CD14-positive monocyte (primary cell): ENCODE results near the gene PIWIL4. TPM values are rescaled to one million over a fixed set of nuclear protein-coding genes. Genes with fewer than 3 reads are reported as not detected.
"Not testable (repeated sequence)": the region's sequence is repeated elsewhere in the genome, so short reads cannot be mapped to it uniquely, and the experiment has no call there.

ENCODE experiments used
- DNase-seq, 3 donors: peaks; one replicate each; pipeline ENCODE4 v3.0.0-alpha.2; 2011 to 2022
- H2AFZ ChIP-seq: 2 replicates; pipeline ENCODE4 v1.6.0; 2012; ENCODE audit warnings: mild to moderate bottlenecking, low read depth, low read length, inconsistent platforms; ENCODE audit not compliant: insufficient read depth, poor library complexity, severe bottlenecking
- H3K27ac ChIP-seq, 2 donors: 1 replicate in 1 of 2; 2 replicates in 1 of 2; pipeline ENCODE4 v1.5.1; 2012 to 2013; ENCODE audit warnings: low read length in 2 of 2, control low read depth in 1 of 2, inconsistent platforms in 1 of 2, low read depth in 1 of 2, mild to moderate bottlenecking in 1 of 2
- H3K27me3 ChIP-seq, 2 donors: one replicate each; pipeline versions ENCODE4 v1.6.0 to v1.6.1; 2011 to 2013; ENCODE audit warnings: low read length in 2 of 2; ENCODE audit not compliant: control insufficient read depth in 2 of 2, insufficient read depth in 2 of 2
- H3K36me3 ChIP-seq, 2 donors: replicated peaks in 1 of 2; 1 replicate in 1 of 2; 2 replicates in 1 of 2; pipeline versions ENCODE4 v1.5.1 to v1.6.1; 2012 to 2013; ENCODE audit warnings: low read length in 2 of 2, control low read depth in 1 of 2, inconsistent platforms in 1 of 2, mild to moderate bottlenecking in 1 of 2; ENCODE audit not compliant: insufficient read depth in 2 of 2, control insufficient read depth in 1 of 2
- H3K4me1 ChIP-seq, 2 donors: 1 replicate in 1 of 2; 2 replicates in 1 of 2; pipeline versions ENCODE4 v1.5.1 to v1.6.1; 2012 to 2013; ENCODE audit warnings: low read length in 2 of 2, control low read depth in 1 of 2, inconsistent platforms in 1 of 2, mild to moderate bottlenecking in 1 of 2, moderate library complexity in 1 of 2; ENCODE audit not compliant: insufficient read depth in 2 of 2, control insufficient read depth in 1 of 2
- H3K4me2 ChIP-seq: replicated peaks from 2 replicates; pipeline ENCODE3; 2012; ENCODE audit warnings: low read length, moderate library complexity, mild to moderate bottlenecking; ENCODE audit not compliant: poor library complexity, severe bottlenecking; ENCODE audit errors: extremely low read depth
- H3K4me3 ChIP-seq, 3 experiments: fragments of 200-600 bp in 1 of 3; sonication (generic) in 1 of 3; replicated peaks in 1 of 3; 1 replicate in 2 of 3; 2 replicates in 1 of 3; pipeline ENCODE4 v1.5.1; 2011 to 2013; ENCODE audit warnings: low read length in 3 of 3, mild to moderate bottlenecking in 3 of 3, control low read depth in 2 of 3, low read depth in 2 of 3, inconsistent platforms in 1 of 3, moderate library complexity in 1 of 3
- H3K79me2 ChIP-seq: 2 replicates; pipeline ENCODE4 v1.6.0; 2012; ENCODE audit warnings: mild to moderate bottlenecking, control low read depth, inconsistent platforms, low read length, moderate library complexity; ENCODE audit not compliant: insufficient read depth
- H3K9ac ChIP-seq: 2 replicates; pipeline ENCODE4 v1.6.0; 2017; ENCODE audit warnings: low read length, mild to moderate bottlenecking; ENCODE audit not compliant: insufficient read depth, poor library complexity, severe bottlenecking
- H3K9me3 ChIP-seq, 2 donors: replicated peaks in 1 of 2; 1 replicate in 1 of 2; 2 replicates in 1 of 2; pipeline versions ENCODE4 v1.5.1 to v1.6.1; 2012 to 2013; ENCODE audit warnings: low read length in 2 of 2, control low read depth in 1 of 2; ENCODE audit not compliant: control insufficient read depth in 1 of 2, insufficient read depth in 1 of 2
- H4K20me1 ChIP-seq: 2 replicates; pipeline ENCODE4 v1.6.0; 2012; ENCODE audit warnings: mild to moderate bottlenecking, low read length, control low read depth, moderate library complexity; ENCODE audit not compliant: insufficient read depth
- H3K27ac Mint-ChIP-seq, 7 donors: one replicate each; pipeline ENCODE4 v1.8.0; 2020; ENCODE audit warnings: mild to moderate bottlenecking in 7 of 7, mixed read lengths in 7 of 7, moderate library complexity in 6 of 7, inconsistent platforms in 2 of 7
- H3K27me3 Mint-ChIP-seq, 3 donors: one replicate each; pipeline ENCODE4 v1.8.0; 2021 to 2022; ENCODE audit warnings: low read depth in 3 of 3, mild to moderate bottlenecking in 3 of 3, mixed read lengths in 3 of 3, moderate library complexity in 3 of 3, inconsistent platforms in 1 of 3
- H3K36me3 Mint-ChIP-seq, 2 donors: one replicate each; pipeline ENCODE4 v1.8.0; 2020; ENCODE audit warnings: mixed read lengths in 2 of 2, inconsistent platforms in 1 of 2, mild to moderate bottlenecking in 1 of 2
- H3K4me1 Mint-ChIP-seq: one replicate; pipeline ENCODE4 v1.8.0; 2020; ENCODE audit warnings: mild to moderate bottlenecking, mixed read lengths
- H3K4me3 Mint-ChIP-seq, 2 donors: one replicate each; pipeline ENCODE4 v1.8.0; 2020; ENCODE audit warnings: mild to moderate bottlenecking in 2 of 2, mixed read lengths in 2 of 2, moderate library complexity in 1 of 2
- H3K9me3 Mint-ChIP-seq, 7 donors: one replicate each; pipeline ENCODE4 v1.8.0; 2020 to 2022; ENCODE audit warnings: mixed read lengths in 7 of 7, mild to moderate bottlenecking in 6 of 7, moderate library complexity in 6 of 7, inconsistent platforms in 2 of 7
- WGBS: methylation state at CpG from one replicate; pipeline ENCODE4 v1.1.5; 2013; ENCODE audit warnings: missing lambda C conversion rate; ENCODE audit not compliant: insufficient coverage; 5-methylcytosine and 5-hydroxymethylcytosine counted together
- intact Hi-C, 2 donors: fragments of 100-400 bp; cut with micrococcal nuclease; formaldehyde crosslinking; loops; one replicate each; pipeline versions ENCODE4 v1.15.0 to v1.15.1; 2023
- polyA plus RNA-seq, 3 donors: library from polyadenylated mRNA; depleted of rRNA in 1 of 3; unstranded in 2 of 3; stranded (reverse) in 1 of 3; fragments of 300-500 nt in 2 of 3; fragments of >200 nt in 1 of 3; fragmentation: Illumina TruSeq in 2 of 3; gene quantifications; 1 replicate in 2 of 3; 2 replicates in 1 of 3; pipeline ENCODE4 v1.2.3, GENCODE V29; 2012 to 2021
- TF ChIP-seq, protein P1 (sequence below): fragments of 200-600 bp; IDR thresholded peaks from one replicate; pipeline ENCODE4 v1.8.0; 2022; ENCODE audit warnings: antibody characterized with exemption, mild to moderate bottlenecking

PIWIL4 gene
- polyA plus RNA-seq, 3 donors = 0.98 to 14.2 (median 1.1) TPM

DNA sequence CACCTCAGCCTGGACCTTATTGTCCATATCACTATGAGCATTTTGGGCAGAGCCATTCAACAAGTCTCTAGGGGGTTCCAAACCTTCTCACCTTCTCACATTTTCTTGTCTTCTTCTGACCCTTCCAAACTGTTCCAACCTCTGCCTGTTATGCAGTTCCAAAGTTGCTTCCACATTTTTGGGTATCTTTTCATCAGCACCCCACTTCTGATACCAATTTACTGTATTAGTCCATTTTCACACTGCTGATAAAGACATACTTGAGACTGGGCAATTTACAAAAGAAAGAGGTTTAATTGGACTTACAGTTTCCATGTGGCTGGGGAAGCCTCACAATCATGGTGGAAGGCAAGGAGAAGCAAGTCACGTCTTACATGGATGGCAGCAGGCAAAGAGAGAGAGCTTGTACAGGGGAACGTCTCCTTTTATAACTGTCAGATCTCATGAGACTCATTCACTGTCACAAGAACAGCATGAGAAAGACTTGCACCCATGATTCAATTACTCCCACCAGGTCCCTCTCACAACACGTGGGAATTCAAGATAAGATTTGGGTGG lies 59.9 kb downstream of the PIWIL4 start:
- peaks cover 10% of the 10 kb centered on the region for H3K4me1 Mint-ChIP-seq
- H3K4me3 Mint-ChIP-seq, H4K20me1 ChIP-seq, H3K27me3 ChIP-seq, H3K36me3 ChIP-seq, H3K4me3 ChIP-seq, H3K27ac ChIP-seq, H3K27ac Mint-ChIP-seq, H3K9ac ChIP-seq, H3K27me3 Mint-ChIP-seq, H3K79me2 ChIP-seq, DNase-seq, H2AFZ ChIP-seq, H3K4me2 ChIP-seq: not testable (repeated sequence)
- H3K4me1 ChIP-seq = peaks cover 10 to 11% of the 10 kb centered on the region in 2 donors
- H3K36me3 Mint-ChIP-seq = peaks cover 12 to 28% of the 10 kb centered on the region in 2 donors
- H3K9me3 Mint-ChIP-seq = peaks cover 18 to 35% (median 21%) of the 10 kb centered on the region in 7 donors
- intact Hi-C loops = loop anchor here in 1 of 2 donors (10.0 kb wide), 1 partner anchor 1138 kb away; no protein-coding TSS in a partner anchor
- WGBS = no CpG with 5 or more reads among the region's 3 CpGs
- peaks cover 10 to 18% of the 10 kb centered on the region in 2 donors for H3K9me3 ChIP-seq

DNA sequence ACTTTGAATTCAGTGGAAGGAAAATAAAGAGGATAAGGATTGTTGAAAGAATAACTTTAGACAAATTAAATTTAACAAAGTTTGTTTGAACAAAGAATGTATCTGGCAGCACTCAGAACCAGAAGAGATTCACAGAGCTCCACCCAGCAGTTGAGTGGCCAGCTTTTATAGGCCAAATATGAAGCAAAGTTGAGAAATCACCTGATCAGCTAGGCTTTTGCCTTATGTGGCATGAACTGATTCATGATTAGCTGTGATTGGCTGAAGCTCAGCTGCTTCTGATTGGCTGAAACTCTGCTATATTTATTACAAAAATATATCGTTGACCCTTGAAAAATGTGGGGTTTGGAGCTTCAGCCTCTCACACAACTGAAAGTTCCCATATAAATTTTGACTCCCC lies 62.6 kb downstream of the PIWIL4 start:
- Histone ChIP-seq H3K27me3 (no peaks in the 10 kb centered on the region), H4K20me1 (no peaks in the 10 kb centered on the region), H3K4me2 (peak overlapping the region; percentile 31), H3K36me3 (no peaks in the 10 kb centered on the region), H3K9me3 (peaks cover 10 to 18% of the 10 kb centered on the region in 2 donors), H3K9ac (no peak overlapping the region), H3K4me1 (peaks cover 10 to 11% of the 10 kb centered on the region in 2 donors), H2AFZ (peak overlapping the region; percentile 87), H3K79me2 (no peaks in the 10 kb centered on the region), H3K27ac (peak overlapping the region in 1 of 2 donors; percentile 76), H3K4me3 (peak overlapping the region in 2 of 3 experiments; percentile 20 to 61)
- WGBS = no CpG with 5 or more reads among the region's 1 CpG
- H3K4me3 Mint-ChIP-seq = peak overlapping the region; percentile 17 to 77
- no peaks in the 10 kb centered on the region for H3K27me3 Mint-ChIP-seq
- H3K27ac Mint-ChIP-seq = peak overlapping the region; percentile 69 to 90 (median 81)
- peaks cover 9 to 21% of the 10 kb centered on the region in 2 donors for H3K36me3 Mint-ChIP-seq
- intact Hi-C loops = loop anchor here in 1 of 2 donors (10.0 kb wide), 1 partner anchor 1135 kb away; no protein-coding TSS in a partner anchor
- TF ChIP-seq, protein P1, sequence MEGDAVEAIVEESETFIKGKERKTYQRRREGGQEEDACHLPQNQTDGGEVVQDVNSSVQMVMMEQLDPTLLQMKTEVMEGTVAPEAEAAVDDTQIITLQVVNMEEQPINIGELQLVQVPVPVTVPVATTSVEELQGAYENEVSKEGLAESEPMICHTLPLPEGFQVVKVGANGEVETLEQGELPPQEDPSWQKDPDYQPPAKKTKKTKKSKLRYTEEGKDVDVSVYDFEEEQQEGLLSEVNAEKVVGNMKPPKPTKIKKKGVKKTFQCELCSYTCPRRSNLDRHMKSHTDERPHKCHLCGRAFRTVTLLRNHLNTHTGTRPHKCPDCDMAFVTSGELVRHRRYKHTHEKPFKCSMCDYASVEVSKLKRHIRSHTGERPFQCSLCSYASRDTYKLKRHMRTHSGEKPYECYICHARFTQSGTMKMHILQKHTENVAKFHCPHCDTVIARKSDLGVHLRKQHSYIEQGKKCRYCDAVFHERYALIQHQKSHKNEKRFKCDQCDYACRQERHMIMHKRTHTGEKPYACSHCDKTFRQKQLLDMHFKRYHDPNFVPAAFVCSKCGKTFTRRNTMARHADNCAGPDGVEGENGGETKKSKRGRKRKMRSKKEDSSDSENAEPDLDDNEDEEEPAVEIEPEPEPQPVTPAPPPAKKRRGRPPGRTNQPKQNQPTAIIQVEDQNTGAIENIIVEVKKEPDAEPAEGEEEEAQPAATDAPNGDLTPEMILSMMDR = no peak
- H3K9me3 Mint-ChIP-seq = peaks cover 14 to 29% (median 16%) of the 10 kb centered on the region in 7 donors
- H3K4me1 Mint-ChIP-seq = peaks cover 8% of the 10 kb centered on the region
- peak in 2 of 3 donors; percentile 40 to 46 for DNase-seq
